HG03469 (cell line): ENCODE measurements around the gene RAC3.

Experiments
- ATAC-seq: cut with Tn5 transposase; IDR thresholded peaks from one replicate; pipeline ENCODE4 v1.9.1; 2021; ENCODE audit warnings: mild to moderate bottlenecking, moderate library complexity, moderate number of reproducible peaks; ENCODE audit not compliant: unreplicated experiment

RAC3 gene

DNA sequence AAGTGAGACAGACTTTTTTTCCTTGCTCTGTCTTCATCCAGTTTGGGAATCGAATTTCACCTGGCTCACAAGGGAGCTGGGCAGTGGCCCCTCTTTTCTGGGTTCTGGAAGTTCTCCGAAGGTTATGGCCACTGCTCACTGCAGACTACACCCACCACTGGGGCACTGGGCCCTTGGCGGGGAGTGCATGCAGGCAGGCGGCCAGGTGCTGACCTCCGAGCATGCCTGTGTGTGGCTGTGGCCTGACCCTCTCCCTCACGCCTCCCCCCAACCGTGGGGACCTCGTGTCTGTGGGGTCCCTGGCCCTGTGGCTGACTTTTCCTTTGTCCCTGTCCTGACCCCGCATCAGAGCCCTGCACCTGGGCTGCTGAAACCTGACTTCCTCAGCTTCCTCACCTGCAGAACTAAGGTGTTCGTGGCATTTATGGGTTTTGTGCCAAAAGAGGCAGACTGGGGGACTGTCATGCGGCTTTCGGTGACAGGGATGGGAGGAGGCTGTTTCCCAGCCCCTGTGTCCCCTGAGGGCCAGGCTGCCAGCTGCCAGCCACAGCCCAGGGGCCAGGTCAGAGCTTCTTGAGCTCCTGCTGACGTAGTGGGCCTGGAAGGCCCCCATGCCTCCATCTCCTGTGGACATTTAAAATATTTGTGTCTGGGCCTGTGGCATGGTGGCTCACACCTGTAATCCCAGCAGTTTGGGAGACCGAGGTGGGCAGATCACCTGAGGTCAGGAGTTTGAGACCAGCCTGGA, 32.6 kb upstream of the RAC3 start:
- ATAC-seq = no peak

DNA sequence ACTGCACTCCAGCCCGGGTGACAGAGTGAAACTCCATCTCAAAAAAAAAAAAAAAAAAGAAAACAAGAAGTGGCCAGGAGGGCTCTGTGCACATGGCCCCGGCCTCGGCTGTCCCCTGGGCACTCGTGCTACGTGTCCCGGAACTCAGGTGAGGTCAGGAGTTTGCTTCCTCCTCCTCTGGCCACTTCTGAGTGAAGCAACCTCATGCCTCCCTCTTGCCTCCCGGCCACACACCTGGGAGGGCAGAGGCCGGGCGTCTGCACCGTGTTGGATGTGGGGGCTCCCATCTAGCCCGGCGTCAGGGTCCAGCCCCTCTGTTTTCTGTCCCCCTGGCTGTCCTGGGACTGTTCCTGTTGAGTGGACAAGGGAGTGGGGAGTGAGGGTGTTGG, 31.9 kb upstream of the RAC3 start:
- ATAC-seq = no peak

DNA sequence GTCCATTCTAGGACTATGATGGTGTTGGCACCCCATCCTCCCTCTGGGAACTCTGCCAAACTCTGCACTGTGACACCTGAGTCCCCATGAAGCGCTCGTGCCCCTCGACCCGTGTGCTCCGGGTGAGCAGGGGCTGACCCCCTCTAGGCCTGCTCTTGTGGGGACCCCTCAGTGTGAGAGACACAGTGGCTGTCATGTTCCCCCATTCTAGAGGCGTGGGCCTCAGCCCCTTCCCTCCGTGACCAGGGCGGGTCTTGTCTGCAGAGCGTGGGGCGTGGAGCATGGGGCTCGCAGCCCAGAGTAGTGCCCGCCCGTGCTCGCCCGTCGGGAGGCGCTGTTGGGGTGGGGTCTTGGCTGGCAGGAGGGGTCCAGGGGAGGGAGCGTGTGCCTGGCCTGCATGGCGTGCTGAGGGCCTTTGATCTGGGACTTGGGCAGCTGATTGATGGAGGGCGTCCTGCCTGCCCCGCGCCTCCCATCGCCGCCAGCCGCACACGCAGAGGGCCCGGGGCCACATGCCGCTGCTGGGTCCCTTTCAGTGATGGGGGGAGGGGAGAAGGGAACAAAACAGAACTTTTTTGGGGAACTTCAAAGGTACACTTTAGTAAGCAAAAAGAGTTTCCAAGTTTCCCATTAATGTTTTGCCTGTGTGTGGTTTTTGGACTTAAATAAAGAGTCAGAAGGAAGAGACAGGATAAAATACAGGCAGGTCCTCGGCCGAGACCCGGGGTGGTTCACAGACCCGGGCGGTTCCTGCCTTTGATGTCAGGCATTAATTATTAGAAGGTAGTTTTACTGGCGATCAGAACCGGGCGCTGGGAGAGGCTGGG, 31.3 kb upstream of the RAC3 start:
- no peak for ATAC-seq

DNA sequence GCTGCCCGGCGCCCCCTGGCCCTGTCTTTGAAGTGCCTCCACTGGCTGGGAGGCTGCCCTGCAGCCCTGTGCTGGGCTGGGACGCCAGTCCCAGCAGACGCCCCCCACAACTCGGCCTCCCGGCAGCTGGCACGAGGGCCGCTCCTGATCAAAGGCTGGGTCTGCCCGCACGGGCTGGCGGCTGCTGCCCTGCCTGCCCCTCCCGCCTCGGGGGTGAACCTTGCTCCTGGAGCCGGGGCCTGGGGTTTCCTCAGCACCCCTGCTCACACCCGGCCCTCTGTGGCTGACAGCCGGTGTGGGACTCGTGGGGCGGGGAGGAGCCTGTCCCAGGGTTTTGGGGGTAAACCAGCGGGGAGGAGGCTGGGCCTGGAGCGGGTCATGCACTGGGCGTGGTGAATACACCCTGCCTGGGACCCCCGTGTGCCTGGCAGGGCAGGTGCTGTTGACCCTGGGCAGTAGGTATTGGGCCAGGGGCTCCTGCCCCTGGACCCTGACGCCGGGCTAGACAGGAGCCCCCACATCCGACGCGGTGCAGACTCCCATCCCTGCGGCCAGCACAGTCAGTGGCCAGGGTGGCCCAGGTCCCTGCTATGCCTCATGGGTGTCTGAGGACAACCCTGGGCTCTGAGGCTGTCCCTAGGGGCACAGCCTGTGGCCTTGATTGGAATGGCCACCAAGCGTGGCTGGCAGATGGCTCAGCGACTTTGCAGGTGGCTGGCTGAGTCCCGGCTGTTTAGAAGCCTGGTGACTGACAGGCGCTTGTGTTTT, 30.5 kb upstream of the RAC3 start:
- no peak for ATAC-seq

DNA sequence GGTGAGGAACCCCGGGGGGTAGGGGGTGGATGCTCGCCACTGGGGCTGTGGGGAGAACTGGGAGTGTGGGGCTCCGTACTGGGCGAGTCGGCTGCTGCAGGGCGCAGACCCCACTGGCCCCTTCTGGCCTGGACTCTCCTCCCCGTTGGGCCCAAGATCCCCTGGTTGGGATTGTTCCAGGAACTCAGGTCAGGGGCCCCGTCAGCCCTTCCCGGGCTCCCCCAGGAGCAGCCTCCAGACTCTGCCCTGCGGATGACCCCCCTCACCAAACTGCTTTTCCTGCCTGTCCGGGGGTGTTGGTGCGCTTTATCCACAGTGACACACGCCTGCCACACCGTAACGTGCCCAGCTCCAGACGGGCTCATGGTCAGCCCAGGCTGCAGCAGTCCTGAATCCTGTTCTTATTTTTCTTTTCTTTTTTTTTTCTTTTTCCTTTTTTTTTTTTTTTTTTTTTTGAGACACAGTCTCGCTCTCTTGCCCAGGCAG, 29.9 kb upstream of the RAC3 start:
- ATAC-seq = no peak

DNA sequence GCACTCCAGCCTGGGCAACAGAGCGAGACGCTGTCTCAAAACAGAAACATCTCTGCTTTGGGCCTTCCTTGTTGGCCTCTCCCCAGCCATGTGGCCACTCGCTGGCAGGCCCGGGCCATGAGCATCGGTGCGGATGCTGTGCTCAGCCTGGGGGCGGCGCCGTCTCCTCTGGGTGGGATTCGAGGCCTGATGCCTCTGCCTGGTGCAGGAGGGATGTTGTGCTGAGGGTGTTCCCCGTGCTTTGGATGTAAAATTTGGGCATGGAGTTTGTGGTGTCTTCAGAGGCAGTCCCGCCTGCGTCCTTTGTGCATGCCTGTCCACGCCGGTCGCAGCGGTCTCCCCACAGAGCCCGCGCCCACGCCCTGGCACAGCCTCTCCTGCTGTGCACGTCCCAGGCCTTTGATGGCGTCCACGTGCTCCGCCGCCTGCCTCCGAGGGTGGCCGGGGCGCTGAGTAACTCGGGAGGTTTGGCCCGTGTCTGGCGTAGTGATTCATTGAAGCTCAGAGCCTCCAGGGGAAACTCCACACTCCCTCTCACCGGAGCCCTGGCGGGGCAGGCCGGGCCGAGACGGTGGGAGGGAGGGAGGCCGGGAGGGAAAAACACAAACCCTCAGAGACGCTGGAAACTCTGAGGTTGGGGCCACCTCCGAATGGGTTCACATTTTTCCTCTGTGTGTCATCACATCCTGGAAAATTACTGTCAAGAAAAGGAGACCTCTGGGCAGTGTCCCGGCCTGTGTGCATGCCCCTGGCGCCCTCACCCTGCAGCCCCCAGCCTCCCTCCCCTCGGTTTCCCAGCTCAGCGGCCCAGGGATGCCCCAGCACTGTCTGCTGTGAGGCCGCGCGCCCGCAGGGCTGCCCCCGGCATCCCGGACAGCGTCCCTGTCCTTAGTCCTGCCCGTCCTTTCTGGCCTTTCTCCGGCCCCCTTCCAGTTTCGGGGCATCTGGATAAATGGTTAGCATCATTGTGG, 27.8 kb upstream of the RAC3 start:
- ATAC-seq = no peak

DNA sequence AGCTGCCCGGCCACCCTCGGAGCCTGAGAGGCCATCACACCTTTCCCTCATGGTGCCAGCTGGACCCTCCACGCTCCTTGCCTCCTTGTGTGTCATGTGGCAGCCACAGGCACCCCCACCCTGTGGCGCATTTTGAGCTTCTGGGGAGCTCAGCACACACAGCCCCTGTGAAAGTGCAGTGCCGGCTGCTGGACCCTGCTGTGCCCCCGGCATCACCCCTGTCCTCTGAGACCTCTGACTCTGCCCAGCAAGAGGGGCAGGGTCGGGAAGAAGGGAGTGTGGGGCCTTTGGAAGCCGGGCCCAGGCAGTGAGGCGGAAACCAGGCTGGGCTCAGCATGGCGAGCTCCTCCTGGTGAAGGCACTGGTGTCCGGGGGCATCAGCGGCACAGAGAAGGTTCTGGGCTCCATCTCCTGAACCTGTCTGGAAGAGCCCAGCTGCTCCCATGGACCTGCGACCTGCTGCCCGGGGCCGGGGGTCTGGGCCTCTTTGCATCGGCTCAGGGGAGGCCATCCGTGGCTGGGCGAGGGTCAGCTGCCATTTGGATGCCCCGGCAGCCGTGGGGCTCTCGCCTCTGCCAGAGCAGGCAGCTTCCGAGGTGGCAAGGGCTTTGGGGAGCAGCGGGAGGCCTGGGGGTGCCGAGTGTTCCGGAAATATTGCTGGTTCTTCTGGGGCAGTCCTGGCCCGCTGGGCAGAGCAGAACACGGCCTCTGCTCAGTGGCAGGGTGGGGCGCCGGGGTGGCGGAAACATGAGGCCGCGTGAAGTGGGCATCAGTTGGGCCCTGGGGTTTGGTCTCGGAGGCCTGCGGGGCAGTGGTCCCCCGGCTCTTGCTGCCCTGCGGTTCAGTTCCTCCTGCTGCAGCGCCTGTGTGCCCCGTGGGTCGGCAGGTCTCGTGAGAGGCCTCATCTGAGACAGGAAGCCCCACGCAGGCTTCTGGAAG, 26.7 kb upstream of the RAC3 start:
- no peak for ATAC-seq

DNA sequence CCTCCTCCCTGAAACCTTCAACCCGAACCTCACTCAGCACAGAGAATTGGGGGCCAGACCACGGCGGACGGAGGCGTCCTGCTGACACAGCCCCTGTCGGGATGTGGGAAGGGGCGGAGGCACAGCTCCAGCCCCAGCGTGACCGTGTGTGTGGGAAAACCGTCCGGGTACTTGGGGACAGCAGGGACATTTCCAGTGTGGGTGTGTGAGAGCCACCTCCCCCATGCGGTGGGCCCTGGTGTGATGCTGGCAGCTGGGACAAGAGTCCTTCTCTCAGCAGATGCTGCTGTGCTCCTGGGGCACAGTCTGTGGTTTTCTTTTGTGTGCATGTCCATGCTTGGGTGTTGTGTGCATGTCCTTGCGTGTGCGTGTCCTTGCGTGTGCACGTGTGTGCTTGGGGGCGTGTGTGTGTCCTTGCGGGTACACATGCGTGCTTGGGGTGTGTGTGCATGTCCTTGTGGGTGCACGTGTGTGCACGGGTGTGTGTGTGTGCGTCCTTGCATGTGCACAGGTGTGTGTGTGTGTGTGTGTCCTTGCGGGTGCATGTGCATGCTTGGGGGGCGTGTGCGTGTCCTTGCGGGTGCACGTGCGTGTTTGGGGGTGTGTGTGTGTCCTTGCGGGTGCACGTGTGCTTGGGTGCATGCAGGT, 25.7 kb upstream of the RAC3 start:
- ATAC-seq = no peak

DNA sequence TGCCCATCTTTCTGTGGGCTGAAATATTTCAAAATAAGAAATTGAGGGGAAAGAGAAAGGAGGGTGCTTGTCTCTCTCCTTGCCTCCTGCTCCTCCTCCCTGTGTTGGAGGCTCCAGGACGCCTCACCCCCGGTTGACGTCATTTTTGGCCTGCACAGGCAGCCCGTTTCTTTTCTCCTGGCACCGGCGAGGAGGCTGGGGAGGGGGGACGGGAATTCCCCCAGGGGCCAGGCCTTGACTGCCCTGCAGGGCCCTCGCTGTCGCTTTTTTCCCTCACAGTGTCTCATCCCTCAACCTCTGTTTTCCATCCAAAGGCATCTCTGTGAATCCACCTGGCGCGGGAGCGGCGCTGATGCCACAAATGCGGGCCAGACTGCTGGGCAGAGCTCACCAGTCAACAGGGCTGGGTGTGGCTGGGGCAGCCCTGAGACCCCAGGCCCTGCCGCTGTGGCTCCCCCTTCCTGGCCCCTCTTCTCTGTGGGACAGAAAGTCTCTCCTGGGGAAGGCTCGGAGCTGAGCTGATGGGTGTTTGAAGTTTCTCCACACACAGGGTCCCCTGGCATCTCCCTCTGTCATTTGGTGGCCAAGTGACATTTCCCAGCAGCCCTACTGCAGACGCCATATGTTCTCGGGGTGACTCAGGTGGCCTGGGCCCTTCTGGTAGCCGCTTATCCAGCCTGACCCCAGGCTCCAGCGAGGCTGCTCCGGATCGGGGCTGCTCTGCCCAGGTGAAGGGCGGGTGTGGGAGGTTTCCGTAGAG, 24.8 kb upstream of the RAC3 start:
- no peak for ATAC-seq

DNA sequence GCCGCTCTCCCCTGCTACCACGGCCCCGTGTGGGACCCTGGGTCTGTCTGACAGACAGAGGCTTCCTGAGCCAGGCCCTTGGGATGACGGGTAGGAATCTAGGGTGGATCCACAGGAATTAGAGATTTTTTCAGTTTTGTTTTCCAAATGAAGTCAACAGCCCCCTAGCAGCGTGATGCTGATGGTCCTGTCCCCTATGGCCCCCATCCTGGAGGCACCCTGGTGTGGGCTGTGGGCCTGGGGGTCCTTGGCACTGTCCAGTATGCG, 24.3 kb upstream of the RAC3 start:
- no peak for ATAC-seq

DNA sequence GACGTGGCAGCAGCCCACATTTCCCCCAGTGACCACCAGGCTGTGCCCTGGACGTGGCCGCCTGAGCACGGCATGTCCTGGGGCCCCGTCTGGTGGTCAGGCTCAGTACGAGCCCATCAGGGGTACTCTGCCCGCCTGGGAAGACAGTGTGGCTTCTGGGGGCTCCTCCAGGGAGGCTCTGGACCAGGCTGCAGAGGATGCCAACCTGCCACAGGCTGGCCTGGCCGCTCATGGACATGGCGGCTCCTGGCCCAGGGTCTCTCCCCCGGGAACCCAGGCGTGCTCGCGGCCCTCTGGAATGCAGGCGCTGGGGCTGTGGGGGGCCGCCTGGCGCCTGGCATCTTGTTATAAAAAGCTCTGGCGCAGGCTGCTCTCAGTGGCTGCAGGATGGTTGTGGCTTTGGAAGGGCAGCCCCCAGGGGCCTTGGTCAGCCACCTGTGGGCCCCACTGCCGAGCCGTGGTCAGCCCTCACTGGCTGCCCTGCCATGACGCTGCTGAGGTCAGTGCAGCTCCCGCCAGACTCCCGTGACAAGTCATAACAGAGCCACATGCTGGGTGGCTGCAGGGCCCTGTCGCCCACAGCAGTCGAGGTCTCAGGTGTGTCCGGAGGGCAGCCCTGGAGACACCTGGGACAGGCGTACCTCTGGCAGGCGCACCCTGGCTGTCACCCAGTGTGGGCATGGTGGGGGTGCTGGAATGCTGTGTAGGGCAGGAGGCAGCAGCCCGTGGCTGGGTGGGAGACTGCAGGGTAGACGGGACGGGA, 23.8 kb upstream of the RAC3 start:
- no peak for ATAC-seq

DNA sequence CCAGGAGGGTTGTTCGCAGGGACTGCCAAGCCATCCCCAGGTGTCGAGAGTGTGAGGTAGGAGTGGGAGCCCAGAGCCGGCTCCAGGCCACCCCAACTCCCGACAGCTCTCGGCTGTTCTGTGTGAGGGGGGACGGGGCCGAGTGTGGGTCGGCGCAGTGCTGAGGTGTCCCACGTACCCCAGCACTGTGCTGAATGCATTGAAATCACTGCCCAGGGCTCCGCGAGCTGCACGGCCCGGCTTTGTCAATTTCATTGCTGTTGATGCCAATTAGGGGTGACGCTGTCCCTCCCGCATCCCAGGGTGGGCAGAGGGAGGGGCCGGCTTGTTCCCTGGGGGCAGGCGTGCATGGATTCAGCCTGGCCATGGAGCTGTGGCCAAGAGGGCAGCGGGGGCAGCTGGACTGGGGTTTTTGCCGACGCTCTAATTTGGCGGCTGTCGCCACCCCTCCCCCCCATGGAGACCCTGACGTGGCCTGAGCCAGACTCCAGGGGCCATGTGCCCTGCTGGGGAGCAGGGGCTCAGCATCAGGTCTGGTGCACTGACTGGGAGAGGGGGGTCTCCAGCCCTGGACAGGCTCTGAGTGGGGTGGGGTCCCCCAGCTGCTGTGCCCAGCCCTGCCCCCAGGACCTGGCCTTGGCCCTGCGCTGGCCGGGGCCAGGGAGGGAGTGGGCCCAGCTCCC, 23.1 kb upstream of the RAC3 start:
- no peak for ATAC-seq

DNA sequence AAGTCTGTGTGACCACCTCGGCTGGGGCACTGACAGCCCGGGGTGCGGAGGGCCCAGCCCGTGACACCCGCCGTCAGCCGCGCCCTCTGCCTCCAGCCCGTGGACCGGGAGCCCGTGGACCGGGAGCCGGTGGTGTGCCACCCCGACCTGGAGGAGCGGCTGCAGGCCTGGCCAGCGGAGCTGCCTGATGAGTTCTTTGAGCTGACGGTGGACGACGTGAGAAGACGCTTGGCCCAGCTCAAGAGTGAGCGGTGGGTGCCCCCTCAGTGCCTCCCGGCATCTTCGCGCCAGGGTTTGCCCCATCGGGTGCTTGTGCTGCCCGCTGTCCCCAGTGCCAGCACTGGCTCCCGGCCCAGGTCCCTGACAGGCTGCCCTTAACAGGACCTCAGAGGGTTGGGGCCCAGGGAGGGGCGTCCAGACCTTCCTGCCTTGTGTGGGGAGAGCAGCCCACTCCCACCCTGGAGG, 22.5 kb upstream of the RAC3 start:
- ATAC-seq = no peak

DNA sequence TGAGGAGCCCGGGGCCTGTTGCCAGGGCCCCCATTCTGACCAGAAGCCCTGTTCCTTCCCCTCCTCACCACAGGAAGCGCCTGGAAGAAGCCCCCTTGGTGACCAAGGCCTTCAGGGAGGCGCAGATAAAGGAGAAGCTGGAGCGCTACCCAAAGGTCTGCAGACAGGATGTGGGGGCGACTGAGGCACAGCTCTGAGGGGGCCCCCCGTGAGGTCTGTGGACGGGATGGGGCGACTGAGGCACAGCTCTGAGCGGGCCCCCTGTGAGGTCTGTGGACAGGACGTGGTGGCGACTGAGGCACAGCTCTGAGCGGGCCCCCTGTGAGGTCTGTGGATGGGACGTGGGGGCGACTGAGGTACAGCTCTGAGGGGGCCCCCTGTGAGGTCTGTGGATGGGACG, 22.1 kb upstream of the RAC3 start:
- no peak for ATAC-seq

DNA sequence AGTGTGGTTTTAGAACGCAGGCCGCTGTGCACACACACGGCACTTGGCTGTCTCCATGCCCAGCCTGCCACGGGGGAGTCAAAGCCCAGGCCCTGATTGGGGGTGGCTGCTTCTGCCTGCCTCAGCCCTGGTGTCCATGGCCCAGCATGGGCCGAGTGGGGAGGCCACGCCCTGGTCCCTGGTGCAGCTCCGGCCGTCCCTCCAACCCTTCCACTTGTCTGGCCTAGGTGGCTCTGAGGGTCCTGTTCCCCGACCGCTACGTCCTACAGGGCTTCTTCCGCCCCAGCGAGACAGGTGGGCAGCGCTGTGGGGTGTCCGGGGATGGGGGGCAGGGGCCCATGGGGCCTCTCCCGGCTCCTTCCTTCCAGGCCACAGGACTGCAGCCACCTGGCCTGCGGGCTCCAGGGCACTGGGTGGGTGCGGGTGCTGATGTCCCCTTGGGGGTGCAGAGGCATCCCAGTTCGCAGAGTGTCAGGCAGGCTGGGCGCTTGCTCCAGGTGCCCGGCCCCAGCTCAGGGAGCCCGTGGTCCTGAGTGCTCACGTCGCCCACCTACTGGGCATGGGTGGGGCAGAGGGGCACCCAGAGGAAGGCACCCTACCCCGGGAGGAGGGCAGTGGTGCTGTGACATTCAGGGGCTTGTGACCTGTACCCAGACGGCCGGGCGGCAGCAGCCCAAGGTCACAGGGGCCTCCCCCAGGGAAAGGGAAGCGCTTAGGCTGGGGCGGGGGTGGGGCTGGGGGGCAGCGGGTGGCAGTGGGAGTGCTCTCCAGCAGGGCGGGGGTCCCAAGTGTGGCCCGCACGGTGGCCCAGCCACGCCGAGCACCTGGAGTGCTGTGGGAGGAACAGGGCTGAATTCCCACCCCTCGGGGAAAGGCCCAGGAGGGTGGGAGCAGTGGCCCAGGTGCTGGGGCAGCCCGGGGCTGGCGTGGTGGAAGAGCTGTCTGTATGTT, 20.6 kb upstream of the RAC3 start:
- ATAC-seq = no peak
